Left ventricle myocardium inferior (tissue), 1 donor: ENCODE measurements around the gene CD93. TPM values are rescaled to one million over a fixed set of nuclear protein-coding genes. Genes with fewer than 3 reads are reported as not detected.

Experiments used
- DNase-seq: peaks from one replicate; pipeline ENCODE4 v3.0.0-alpha.2; 2020
- H3K27ac ChIP-seq: fragments of 200-600 bp; replicated peaks from 2 replicates; pipeline ENCODE4 v1.8.0; 2021
- H3K27me3 ChIP-seq: fragments of 200-600 bp; 2 replicates; pipeline ENCODE4 v1.8.0; 2021; ENCODE audit warnings: low read depth
- H3K36me3 ChIP-seq: fragments of 200-600 bp; 2 replicates; pipeline ENCODE4 v1.8.0; 2021
- H3K4me1 ChIP-seq: fragments of 200-600 bp; 2 replicates; pipeline ENCODE4 v1.8.0; 2021
- H3K4me3 ChIP-seq: fragments of 200-600 bp; 2 replicates; pipeline ENCODE4 v1.8.0; 2021; ENCODE audit warnings: mild to moderate bottlenecking, moderate library complexity
- H3K9me3 ChIP-seq: fragments of 200-600 bp; replicated peaks from 2 replicates; pipeline ENCODE4 v1.8.0; 2021
- intact Hi-C: fragments of 100-400 bp; cut with micrococcal nuclease; formaldehyde crosslinking; loops from one replicate; pipeline ENCODE4 v1.11.0; 2022
- total RNA-seq: library from RNA; stranded (reverse); fragmentation: NEBNext Ultra II Directional; extraction: Animal tissue kit (Norgen Biotek cat#: 25700); gene quantifications from one replicate; pipeline ENCODE4 v1.2.1, GENCODE V29; 2021
- TF ChIP-seq, protein P1 (sequence below): fragments of 200-600 bp; IDR thresholded peaks from 2 replicates; pipeline ENCODE4 v1.8.0; 2021; ENCODE audit warnings: antibody characterized with exemption, mild to moderate bottlenecking, borderline replicate concordance
- donor health status: DM: no; HTN: yes; CAD: no; lungs with severe emphysema.

The CD93 gene
- total RNA-seq, 1 donor from 2014 or later: 35.7 TPM

DNA sequence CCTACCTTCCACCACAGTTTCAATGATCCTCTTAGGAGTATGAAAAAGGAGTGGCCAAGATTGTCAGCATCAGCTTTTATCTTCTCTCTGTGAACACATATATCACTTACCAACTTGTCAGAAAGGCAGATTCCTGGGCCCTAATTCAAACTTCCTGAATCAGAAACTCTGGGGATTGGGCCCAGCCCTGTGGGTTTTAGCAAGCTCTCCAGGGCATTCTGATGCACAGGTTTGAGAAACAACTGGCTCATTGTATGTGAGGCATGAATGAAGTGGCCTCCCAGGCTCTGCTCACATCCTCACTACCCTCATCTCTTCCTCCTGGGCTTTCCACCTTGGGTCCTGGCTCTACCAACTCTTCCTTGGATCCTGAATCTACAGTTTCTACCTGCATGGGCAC lies 23.5 kb downstream of the CD93 start:
- no peak for DNase-seq
- H3K9me3 ChIP-seq: no peaks in the 10 kb centered on the region
- H3K27me3 ChIP-seq: no peaks in the 10 kb centered on the region
- H3K27ac ChIP-seq: peak overlapping the region; percentile 68
- no peaks in the 10 kb centered on the region for H3K36me3 ChIP-seq
- intact Hi-C loops: no loop called here
- peaks cover 44% of the 10 kb centered on the region for H3K4me1 ChIP-seq
- no peak overlapping the region for H3K4me3 ChIP-seq
- TF ChIP-seq, protein P1, sequence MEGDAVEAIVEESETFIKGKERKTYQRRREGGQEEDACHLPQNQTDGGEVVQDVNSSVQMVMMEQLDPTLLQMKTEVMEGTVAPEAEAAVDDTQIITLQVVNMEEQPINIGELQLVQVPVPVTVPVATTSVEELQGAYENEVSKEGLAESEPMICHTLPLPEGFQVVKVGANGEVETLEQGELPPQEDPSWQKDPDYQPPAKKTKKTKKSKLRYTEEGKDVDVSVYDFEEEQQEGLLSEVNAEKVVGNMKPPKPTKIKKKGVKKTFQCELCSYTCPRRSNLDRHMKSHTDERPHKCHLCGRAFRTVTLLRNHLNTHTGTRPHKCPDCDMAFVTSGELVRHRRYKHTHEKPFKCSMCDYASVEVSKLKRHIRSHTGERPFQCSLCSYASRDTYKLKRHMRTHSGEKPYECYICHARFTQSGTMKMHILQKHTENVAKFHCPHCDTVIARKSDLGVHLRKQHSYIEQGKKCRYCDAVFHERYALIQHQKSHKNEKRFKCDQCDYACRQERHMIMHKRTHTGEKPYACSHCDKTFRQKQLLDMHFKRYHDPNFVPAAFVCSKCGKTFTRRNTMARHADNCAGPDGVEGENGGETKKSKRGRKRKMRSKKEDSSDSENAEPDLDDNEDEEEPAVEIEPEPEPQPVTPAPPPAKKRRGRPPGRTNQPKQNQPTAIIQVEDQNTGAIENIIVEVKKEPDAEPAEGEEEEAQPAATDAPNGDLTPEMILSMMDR: no peak

- peak overlapping the region; percentile 68 for H3K27ac ChIP-seq
Measured at GRCh38 chr20:23061734-23062561, 24.2 kb downstream of the CD93 start.

DNA sequence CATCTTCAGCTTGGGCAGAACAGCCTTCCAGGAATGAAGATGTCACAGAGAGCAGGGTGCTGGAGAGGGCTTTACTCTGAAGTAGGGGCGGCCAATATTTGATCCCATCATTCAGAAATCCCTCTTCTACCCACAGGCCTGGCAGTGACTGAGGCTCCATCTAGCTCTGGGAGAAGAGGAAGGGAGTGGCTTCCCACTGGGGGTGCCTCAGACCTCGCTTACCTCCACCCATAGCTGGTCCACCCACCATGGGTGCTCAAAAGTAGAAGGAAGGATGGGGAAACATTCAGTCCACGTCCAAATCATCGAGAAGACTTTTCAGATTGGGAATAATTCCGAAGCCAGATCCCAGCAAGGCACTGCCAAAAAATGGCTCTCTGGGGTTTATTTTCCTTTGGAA lies 24.9 kb downstream of the CD93 start:
- DNase-seq: no peak
- peaks cover 44% of the 10 kb centered on the region for H3K4me1 ChIP-seq
- H3K9me3 ChIP-seq: peaks cover 7% of the 10 kb centered on the region
- TF ChIP-seq, protein P1: no peak
- intact Hi-C loops: no loop called here
- peak overlapping the region; percentile 68 for H3K27ac ChIP-seq
- no peaks in the 10 kb centered on the region for H3K27me3 ChIP-seq
- no peaks in the 10 kb centered on the region for H3K36me3 ChIP-seq
- H3K4me3 ChIP-seq: peak overlapping the region; percentile 17

More at GRCh38 chr20:23061734-23062561, 24.2 kb downstream of the CD93 start:
- Histone ChIP-seq H3K27me3 (no peaks in the 10 kb centered on the region), H3K4me3 (peak overlapping the region; percentile 17), H3K9me3 (peaks cover 2% of the 10 kb centered on the region), H3K4me1 (peaks cover 44% of the 10 kb centered on the region), H3K36me3 (no peaks in the 10 kb centered on the region)
- TF ChIP-seq, protein P1: peak; percentile 64
- intact Hi-C loops: no loop called here
- peak; percentile 44 for DNase-seq

DNA sequence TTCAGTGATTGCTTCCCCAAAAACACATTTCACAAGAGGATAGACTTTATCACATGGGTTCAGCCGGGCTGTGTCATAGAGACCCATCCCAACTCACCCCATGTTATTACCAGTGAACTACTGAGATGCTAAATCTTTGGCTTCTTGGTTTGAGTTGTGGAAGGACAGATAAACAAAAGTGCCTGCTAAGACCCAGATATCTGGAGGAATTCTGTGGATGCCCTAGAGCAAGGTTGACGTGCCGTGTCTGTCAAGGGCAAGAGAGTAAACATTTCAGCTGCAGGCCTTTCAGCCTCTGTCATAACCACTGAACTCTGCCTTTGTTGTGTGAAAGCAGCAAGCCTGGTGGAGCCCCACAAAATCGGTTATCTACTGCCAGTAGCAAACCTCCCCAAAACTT lies 25.5 kb downstream of the CD93 start:
- Histone ChIP-seq H3K27me3 (no peaks in the 10 kb centered on the region), H3K9me3 (peaks cover 7% of the 10 kb centered on the region), H3K27ac (peak overlapping the region; percentile 68), H3K36me3 (no peaks in the 10 kb centered on the region), H3K4me3 (no peak overlapping the region), H3K4me1 (peaks cover 44% of the 10 kb centered on the region)
- TF ChIP-seq, protein P1: no peak
- intact Hi-C loops: no loop called here
- no peak for DNase-seq

DNA sequence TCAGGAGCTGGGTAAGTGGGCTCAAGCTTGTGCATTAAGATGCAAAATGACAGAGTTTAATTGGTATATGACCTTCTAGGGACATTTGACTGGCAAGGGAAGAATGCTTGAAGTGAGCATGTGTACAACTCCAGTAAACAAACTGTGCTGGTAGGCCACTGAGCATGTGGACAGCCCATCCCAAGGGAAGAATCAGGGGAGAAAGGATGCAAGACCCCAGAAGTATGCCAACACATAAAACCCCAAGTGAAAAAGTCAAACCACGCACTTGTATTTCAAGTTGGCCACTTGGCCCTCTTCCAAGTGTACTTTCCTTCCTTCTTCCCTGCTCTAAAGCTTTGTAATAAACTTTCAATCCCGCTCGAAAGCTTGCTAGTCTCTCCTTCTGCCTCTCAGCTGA lies 26.3 kb downstream of the CD93 start:
- Histone ChIP-seq H3K27ac (peak overlapping the region; percentile 68), H3K36me3 (no peaks in the 10 kb centered on the region), H3K4me3 (no peak overlapping the region), H3K9me3 (peaks cover 7% of the 10 kb centered on the region), H3K4me1 (peaks cover 44% of the 10 kb centered on the region), H3K27me3 (no peaks in the 10 kb centered on the region)
- TF ChIP-seq, protein P1: no peak
- intact Hi-C loops: loop anchor here (10.0 kb wide), 1 partner anchor 365 kb away; no protein-coding TSS in a partner anchor
- no peak for DNase-seq
